HG03139 (cell line): ENCODE measurements around the gene PDE4DIP.
"Not testable (repeated sequence)": the region's sequence is repeated elsewhere in the genome, so short reads cannot be mapped to it uniquely, and the experiment has no call there.

Source experiments
- ATAC-seq: cut with Tn5 transposase; IDR thresholded peaks from one replicate; pipeline ENCODE4 v1.9.1; 2021; ENCODE audit not compliant: unreplicated experiment

The PDE4DIP gene

DNA sequence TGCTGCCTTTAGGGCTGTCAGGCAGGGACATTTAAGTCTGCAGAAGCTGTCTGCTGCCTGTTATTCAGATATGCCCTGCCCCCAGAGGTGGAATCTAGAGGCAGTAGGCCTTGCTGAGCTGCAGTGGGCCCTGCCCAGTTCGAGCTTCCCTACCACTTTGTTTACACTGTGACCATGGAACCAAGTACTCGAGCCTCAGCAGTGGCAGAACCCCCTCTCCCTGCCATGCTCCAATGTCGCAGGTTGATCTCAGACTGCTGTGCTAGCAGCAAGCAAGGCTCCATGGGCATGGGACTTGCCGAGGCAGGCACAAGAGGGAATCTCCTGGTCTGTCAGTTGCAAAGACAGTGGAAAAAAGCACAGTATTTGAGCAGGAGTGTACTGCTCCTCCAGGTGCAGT is 198.8 kb downstream of the PDE4DIP start:
- not testable (repeated sequence) for ATAC-seq

DNA sequence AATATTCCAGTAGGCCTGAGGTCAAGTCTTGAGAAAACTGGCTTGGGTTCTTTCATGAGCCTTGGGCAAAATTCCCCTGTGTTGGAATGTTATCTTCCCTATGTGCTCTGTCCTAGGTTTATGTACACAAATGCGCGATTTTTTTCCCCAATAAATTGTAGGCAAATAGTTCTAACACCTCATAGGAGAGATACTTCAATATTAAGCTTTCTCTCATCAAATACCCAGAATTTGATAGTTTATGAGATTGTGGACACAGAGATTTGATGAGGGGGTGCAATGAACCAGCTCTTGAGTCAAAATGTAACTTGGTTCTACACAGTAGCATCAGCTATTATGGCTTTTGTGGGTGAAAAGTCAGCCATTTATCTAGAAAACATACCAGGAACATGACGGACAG is 220.4 kb downstream of the PDE4DIP start:
- ATAC-seq: not testable (repeated sequence)

DNA sequence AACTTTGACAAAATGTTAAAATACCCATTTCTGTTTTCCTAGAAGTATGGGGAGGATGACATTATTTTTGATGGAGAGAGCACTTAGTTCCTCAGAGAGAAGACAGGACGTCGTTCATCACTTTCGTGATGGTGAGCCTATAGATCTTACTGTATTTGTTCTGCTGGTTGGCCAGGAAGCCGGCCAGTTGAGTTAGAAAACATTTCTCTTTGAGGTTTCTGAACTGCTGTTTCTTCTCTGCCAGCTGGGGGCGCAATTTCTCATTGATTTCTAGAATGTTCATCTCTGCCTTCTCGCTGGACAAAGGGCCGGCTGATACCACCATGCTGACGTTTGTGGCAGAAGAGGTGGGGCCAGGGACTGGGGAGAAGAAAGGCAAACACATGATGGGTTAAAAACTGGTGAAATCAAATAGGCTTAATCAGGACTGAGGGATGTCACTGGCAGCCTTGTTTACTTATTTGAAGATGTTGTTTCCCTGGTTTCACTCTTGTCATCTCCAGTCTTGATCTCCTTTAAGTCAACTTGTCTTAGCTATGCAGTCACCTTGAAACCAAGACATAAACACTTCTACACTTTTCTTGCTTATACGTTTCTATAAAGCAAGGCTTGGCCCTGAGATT is 231.4 kb downstream of the PDE4DIP start:
- not testable (repeated sequence) for ATAC-seq
